AG09319 (cell line): ENCODE results near the gene PFKFB2.

Source experiments
- DNase-seq: peaks from one replicate; pipeline ENCODE4 v3.0.0-alpha.2; 2010; ENCODE audit warnings: low read depth; ENCODE audit errors: extremely low read depth
- CTCF ChIP-seq: IDR thresholded peaks from 2 replicates; pipeline ENCODE4 v1.5.1; 2011; ENCODE audit warnings: low read depth, mild to moderate bottlenecking, inconsistent platforms, low read length, moderate library complexity

Gene PFKFB2

GRCh38 chr1:207019161-207019560 lies 33.9 kb upstream of the PFKFB2 start:
- DNase-seq: no peak
- no peak for TF ChIP-seq CTCF

- no peak for DNase-seq
- no peak for TF ChIP-seq CTCF
Measured at GRCh38 chr1:207019661-207020060, 33.4 kb upstream of the PFKFB2 start.

GRCh38 chr1:207020065-207020708 lies 32.9 kb upstream of the PFKFB2 start:
- DNase-seq: no peak

GRCh38 chr1:207020709-207021107 lies 32.4 kb upstream of the PFKFB2 start:
- DNase-seq: no peak
- TF ChIP-seq CTCF: no peak

More at GRCh38 chr1:207020065-207020708, 32.9 kb upstream of the PFKFB2 start:
- no peak for TF ChIP-seq CTCF

GRCh38 chr1:207021139-207021861 lies 31.8 kb upstream of the PFKFB2 start:
- DNase-seq: no peak
- TF ChIP-seq CTCF: no peak

- no peak for DNase-seq
- no peak for TF ChIP-seq CTCF
Measured at GRCh38 chr1:207021876-207022596, 31.0 kb upstream of the PFKFB2 start.

GRCh38 chr1:207022996-207023679 lies 29.9 kb upstream of the PFKFB2 start:
- no peak for DNase-seq
- no peak for TF ChIP-seq CTCF
